ENCODE measurements around the gene APH1B. TPM values are rescaled to one million over a fixed set of nuclear protein-coding genes. Genes with fewer than 3 reads are reported as not detected.

The APH1B gene
- total and polyA plus RNA-seq, 9 of the 15 experiments (the other 6 are each of a cell fraction or from before 2014, with no cell fraction given), result 5.1 to 9.7 (median 7.0) TPM

GRCh38 chr15:63319065-63319464, 41.7 kb downstream of the APH1B start:
- FAIRE-seq (no peak), ATAC-seq (no peak), DNase-seq (ENCODE audit: extremely low read depth in 1 of 4, low spot score in 3 of 4) (no peak)
- Histone ChIP-seq H3K36me3 (ENCODE audit: control insufficient read depth, insufficient read depth, low read length) (no peaks in the 10 kb centered on the region), H3K27ac (ENCODE audit: extremely low read depth, low read depth, low read length) (no peak overlapping the region), H3K9me3 (replicated peaks; ENCODE audit: control insufficient read depth, insufficient read depth, low read depth, low read length) (no peaks in the 10 kb centered on the region), H3K9ac (ENCODE audit: insufficient read depth in 1 of 2, low read depth in 2 of 2, low read length in 2 of 2) (no peak overlapping the region), H3K79me2 (ENCODE audit: control insufficient read depth, insufficient read depth, low read length) (no peaks in the 10 kb centered on the region), H2AFZ (ENCODE audit: low read depth, low read length) (no peak overlapping the region), H3K9me1 (ENCODE audit: control insufficient read depth, insufficient read depth, low read length) (no peaks in the 10 kb centered on the region), H3K27me3 (ENCODE audit: control insufficient read depth in 2 of 2, insufficient read depth in 2 of 2, low read length in 2 of 2) (no peaks in the 10 kb centered on the region), H3K4me3 (no peak overlapping the region), H3K4me1 (replicated peaks in 1 of 2; ENCODE audit: control insufficient read depth in 2 of 2, insufficient read depth in 2 of 2, low read length in 2 of 2) (peaks cover 0 to 6% of the 10 kb centered on the region in 2 experiments; a peak in 1 of 5 replicates), H3K4me2 (ENCODE audit: insufficient read depth, low read length) (no peak overlapping the region), H4K20me1 (replicated peaks; ENCODE audit: control insufficient read depth, insufficient read depth, low read length) (no peaks in the 10 kb centered on the region)
- 31% methylated on average over 3 of the region's 3 CpGs for WGBS (ENCODE audit: insufficient coverage, low coverage, missing lambda C conversion rate)
- in situ Hi-C loops (cut with MboI) (no loop called here), intact Hi-C loops (cut with micrococcal nuclease) (no loop called here)
- BruUV-seq (replicated peaks), result no TSS peak
- ChIA-PET POLR2A (interaction anchor here (1.1 kb wide), 1 partner anchor 53 kb away, joined by 4 read pairs; no protein-coding TSS in a partner anchor), CTCF (ENCODE audit: low intra/inter-chr PET ratio) (interaction anchor here (0.5 kb wide), 1 partner anchor 389 kb away, joined by 3 read pairs; no protein-coding TSS in a partner anchor)
- TF ChIP-seq NUFIP1 (IDR thresholded peaks at IDR 0.05; ENCODE audit: partially characterized antibody) (no peak), CCNT2 (IDR thresholded peaks at IDR 0.05; ENCODE audit: borderline replicate concordance, extremely low read depth, insufficient read length, low read depth, low read length) (no peak), ZNF282 (CRISPR knock-in tag; IDR thresholded peaks at IDR 0.05) (no peak), POLR2B (IDR thresholded peaks at IDR 0.05; ENCODE audit: low read depth, partially characterized antibody) (no peak), ZNF766 (CRISPR knock-in tag; conservative IDR thresholded peaks at IDR 0.05) (no peak), KLF16 (IDR thresholded peaks at IDR 0.05) (no peak), SNRNP70 (optimal IDR thresholded peaks at IDR 0.05; ENCODE audit: low read depth, low read length) (no peak), FIP1L1 (IDR thresholded peaks at IDR 0.05; ENCODE audit: low read depth, low read length, poor library complexity, severe bottlenecking) (no peak), ZNF133 (CRISPR knock-in tag; IDR thresholded peaks at IDR 0.05) (no peak), CCAR2 (IDR thresholded peaks at IDR 0.05; ENCODE audit: low read depth, low read length) (no peak), E2F6 (IDR thresholded peaks at IDR 0.05; ENCODE audit: borderline replicate concordance in 1 of 2, extremely low read depth in 1 of 2, insufficient read depth in 1 of 2, insufficient read length in 1 of 2, low read depth in 1 of 2, low read length in 1 of 2, poor library complexity in 1 of 2, severe bottlenecking in 1 of 2) (no peak), MAFG (tag; conservative IDR thresholded peaks at IDR 0.05) (no peak), MITF (IDR thresholded peaks at IDR 0.05) (no peak), RBFOX2 (IDR thresholded peaks at IDR 0.05; ENCODE audit: low read depth, low read length) (no peak), CTCFL (IDR thresholded peaks at IDR 0.05; ENCODE audit: borderline replicate concordance, insufficient read depth, low read depth, low read length, poor library complexity, severe bottlenecking) (no peak)
